ENCODE results near the gene ABL1. TPM values are rescaled to one million over a fixed set of nuclear protein-coding genes. Genes with fewer than 3 reads are reported as not detected.

The ABL1 gene
- total RNA-seq, 1 donor from 2014 or later = 31.2 TPM

DNA sequence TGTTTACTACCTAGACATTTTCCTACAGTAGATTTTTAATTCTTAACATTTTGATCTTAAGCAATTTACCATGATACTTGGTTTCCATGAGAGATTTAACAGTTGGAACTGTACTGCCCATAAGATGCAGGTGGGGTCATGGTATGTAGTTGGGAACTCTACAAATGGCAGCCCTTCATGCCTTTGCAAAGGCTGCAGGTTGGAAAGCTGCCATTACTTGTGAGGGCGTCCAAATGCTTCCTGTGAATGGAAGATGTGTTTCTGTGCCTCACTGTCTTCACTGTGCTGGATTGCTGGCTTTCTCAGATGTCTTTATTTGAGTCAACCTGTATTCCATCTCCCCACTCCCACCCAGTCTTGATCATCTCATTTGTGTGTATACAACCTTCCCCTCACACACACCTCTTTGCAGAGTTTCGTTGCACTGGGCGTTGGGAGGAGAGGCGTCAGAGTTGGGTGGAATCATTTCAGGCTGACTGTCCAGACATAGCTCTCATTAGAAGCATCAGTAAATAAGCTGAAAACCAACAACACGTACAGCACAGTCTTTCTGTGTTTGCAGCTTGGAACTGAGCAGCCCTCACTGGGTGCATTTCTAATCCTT, 14.8 kb upstream of the ABL1 start:
- H3K4me3 ChIP-seq (ENCODE audit: low read depth, low read length) = no peak overlapping the region
- DNase-seq (ENCODE audit: low read depth) = no peak
- TF ChIP-seq, protein P1, sequence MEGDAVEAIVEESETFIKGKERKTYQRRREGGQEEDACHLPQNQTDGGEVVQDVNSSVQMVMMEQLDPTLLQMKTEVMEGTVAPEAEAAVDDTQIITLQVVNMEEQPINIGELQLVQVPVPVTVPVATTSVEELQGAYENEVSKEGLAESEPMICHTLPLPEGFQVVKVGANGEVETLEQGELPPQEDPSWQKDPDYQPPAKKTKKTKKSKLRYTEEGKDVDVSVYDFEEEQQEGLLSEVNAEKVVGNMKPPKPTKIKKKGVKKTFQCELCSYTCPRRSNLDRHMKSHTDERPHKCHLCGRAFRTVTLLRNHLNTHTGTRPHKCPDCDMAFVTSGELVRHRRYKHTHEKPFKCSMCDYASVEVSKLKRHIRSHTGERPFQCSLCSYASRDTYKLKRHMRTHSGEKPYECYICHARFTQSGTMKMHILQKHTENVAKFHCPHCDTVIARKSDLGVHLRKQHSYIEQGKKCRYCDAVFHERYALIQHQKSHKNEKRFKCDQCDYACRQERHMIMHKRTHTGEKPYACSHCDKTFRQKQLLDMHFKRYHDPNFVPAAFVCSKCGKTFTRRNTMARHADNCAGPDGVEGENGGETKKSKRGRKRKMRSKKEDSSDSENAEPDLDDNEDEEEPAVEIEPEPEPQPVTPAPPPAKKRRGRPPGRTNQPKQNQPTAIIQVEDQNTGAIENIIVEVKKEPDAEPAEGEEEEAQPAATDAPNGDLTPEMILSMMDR (conservative IDR thresholded peaks at IDR 0.05; ENCODE audit: low read depth, low read length) = no peak

DNA sequence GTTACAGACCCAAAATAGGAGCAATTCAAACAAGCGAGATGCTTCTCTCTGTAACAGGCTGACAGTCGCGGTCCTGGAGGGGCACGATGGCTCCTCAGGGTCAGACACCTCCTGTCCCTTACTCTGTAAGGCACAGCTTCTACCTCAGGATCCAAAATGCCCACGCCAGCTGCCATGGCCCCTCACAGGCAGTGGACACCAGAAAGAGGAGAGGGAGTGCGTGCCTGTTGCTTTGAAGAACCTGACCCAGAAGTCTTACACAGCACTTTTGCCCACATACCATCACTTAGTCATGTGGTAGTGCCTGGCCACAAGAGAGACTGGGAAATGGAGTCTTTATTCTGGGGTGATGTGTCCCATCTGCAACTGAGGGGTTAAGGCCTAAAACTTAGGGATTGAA, 11.6 kb upstream of the ABL1 start:
- no peak for DNase-seq (ENCODE audit: low read depth)
- H3K4me3 ChIP-seq (ENCODE audit: low read depth, low read length) = no peak overlapping the region
- TF ChIP-seq, protein P1 (conservative IDR thresholded peaks at IDR 0.05; ENCODE audit: low read depth, low read length) = no peak

DNA sequence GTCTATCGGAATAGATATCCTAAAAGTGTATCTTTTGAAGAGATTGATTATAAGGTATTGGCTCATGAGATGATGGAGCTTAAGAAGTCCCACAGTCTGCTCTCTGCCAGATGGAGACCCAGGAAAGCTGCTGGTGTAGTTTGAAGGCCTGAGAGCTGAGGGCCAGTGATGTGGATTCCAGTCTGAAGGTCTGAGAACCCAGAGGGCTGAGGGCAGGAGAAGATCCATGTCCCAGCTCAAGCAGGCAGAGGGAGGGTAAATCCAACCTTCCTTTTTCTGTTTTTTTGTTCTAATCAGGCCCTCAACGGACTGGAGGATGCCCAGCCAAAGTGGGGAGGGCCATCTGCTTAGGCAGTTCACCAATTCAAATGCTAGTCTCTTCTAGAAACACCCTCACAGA, 11.0 kb upstream of the ABL1 start:
- TF ChIP-seq, protein P1 (conservative IDR thresholded peaks at IDR 0.05; ENCODE audit: low read depth, low read length) = no peak
- no peak overlapping the region for H3K4me3 ChIP-seq (ENCODE audit: low read depth, low read length)
- no peak for DNase-seq (ENCODE audit: low read depth)

DNA sequence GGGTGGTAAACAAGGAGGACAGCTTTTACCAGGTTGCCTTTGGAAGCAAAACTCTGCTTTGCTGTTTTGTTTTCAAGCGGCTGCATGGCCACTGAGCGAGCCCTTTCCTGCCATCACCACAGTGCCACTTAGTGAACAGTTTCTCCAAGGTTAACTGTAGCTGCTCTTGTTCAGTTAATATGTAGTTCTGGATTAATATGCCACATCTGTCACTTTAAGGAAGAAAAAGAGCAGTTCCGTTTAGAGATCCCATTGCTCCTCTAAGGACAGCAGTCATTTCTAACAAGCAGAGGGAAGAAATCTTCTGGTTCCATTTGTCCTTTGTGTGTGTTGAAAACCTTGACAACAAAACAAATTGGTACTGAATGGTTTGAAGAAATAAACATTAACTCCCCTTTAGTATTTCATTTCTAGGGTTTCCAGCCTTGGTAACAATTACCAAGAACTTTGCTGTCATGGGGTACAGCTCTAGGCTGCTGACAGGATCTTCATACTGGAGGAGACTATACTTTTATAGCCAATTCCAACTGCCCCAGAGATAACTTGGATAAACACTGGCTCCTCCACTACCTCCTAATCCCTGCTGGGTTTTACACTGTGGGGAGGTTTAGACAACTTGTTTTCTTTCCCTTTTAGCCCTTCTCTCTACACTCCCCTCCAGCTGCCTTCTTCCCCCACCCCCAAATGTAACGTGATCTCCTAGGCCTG, 10.3 kb upstream of the ABL1 start:
- DNase-seq (ENCODE audit: low read depth) = no peak
- H3K4me3 ChIP-seq (ENCODE audit: low read depth, low read length) = peak overlapping the region; percentile 20
- TF ChIP-seq, protein P1 (conservative IDR thresholded peaks at IDR 0.05; ENCODE audit: low read depth, low read length) = no peak

DNA sequence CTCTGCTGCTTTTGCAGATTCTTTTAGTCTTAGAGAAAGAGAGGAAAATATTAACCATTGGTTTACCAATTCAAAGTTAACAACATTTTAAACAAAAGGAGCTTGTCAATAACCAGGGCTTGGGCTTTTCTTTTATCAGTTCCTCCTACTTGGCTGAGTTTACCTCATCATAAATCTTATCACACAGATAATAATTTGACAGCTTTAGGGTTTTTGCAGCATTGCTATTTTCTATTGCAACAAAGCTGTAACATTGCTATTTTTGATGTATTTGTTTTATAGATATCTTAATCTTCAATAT, 9.8 kb upstream of the ABL1 start:
- peak overlapping the region; percentile 20 for H3K4me3 ChIP-seq (ENCODE audit: low read depth, low read length)
- TF ChIP-seq, protein P1 (conservative IDR thresholded peaks at IDR 0.05; ENCODE audit: low read depth, low read length) = no peak
- no peak for DNase-seq (ENCODE audit: low read depth)

DNA sequence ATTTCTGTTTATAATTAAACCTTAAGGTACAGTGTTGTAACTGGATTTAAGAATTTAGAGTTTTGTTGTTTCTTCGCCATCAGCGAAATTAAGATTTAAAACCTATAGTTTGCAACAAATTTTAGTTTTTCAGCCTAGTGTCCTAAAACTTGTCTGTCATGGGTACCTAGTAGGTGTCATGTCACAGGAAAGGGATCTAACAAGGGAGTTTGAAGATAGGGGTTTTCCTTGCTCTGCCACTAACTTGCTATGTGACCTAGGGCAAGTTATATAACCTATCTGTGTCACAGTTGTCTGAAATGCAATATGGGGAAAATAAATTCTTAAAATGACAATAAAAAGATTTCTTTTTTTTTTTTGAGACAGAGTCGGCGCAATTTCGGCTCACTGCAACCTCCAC, 9.2 kb upstream of the ABL1 start:
- no peak overlapping the region for H3K4me3 ChIP-seq (ENCODE audit: low read depth, low read length)
- TF ChIP-seq, protein P1 (conservative IDR thresholded peaks at IDR 0.05; ENCODE audit: low read depth, low read length) = no peak
- no peak for DNase-seq (ENCODE audit: low read depth)

DNA sequence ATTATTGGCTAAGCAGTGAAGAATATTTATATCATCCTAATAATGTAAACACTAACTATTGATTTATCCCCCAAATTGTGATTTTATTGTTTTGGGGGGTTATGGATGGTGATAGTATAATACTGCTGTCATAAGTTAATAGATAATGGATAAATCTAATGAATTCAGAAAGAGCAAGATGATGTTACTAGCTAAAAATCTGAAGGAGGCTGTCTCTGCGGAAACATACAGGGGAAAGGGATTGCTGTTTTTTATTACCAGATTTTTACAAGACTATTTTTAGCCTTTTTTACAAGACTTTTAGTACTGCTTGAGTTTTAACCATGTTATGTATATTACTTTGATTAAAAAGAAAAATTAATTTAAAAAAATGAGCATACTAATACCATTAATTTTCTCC, 5.3 kb upstream of the ABL1 start:
- no peak overlapping the region for H3K4me3 ChIP-seq (ENCODE audit: low read depth, low read length)
- no peak for DNase-seq (ENCODE audit: low read depth)
- TF ChIP-seq, protein P1 (conservative IDR thresholded peaks at IDR 0.05; ENCODE audit: low read depth, low read length) = no peak
